Measurements from ENCODE around the gene ZNF606. TPM values are rescaled to one million over a fixed set of nuclear protein-coding genes. Genes with fewer than 3 reads are reported as not detected.

Gene ZNF606
- total RNA-seq, 1 donor from 2014 or later = 17.0 TPM

GRCh38 chr19:58000677-58001076, 1.9 kb downstream of the ZNF606 start:
- peaks cover 2% of the 10 kb centered on the region for H3K36me3 ChIP-seq (ENCODE audit: control insufficient read depth, insufficient read depth, low read length)

GRCh38 chr19:57992841-57993240, 9.8 kb downstream of the ZNF606 start:
- H3K36me3 ChIP-seq (ENCODE audit: control insufficient read depth, insufficient read depth, low read length) = peaks cover 5% of the 10 kb centered on the region
- no peak for TF ChIP-seq CTCF (IDR thresholded peaks at IDR 0.05; ENCODE audit: insufficient read depth, low read length, poor library complexity, severe bottlenecking)
- H3K4me3 ChIP-seq (ENCODE audit: low read depth, low read length) = no peak overlapping the region
- no peak for DNase-seq (ENCODE audit: low read depth)
- no peaks in the 10 kb centered on the region for H3K27me3 ChIP-seq (ENCODE audit: control insufficient read depth, insufficient read depth, low read length)

More at GRCh38 chr19:58000677-58001076, 1.9 kb downstream of the ZNF606 start:
- Histone ChIP-seq H3K4me3 (ENCODE audit: low read depth, low read length) (no peak overlapping the region), H3K27me3 (ENCODE audit: control insufficient read depth, insufficient read depth, low read length) (no peaks in the 10 kb centered on the region)
- TF ChIP-seq CTCF (IDR thresholded peaks at IDR 0.05; ENCODE audit: insufficient read depth, low read length, poor library complexity, severe bottlenecking) = no peak
- DNase-seq (ENCODE audit: low read depth) = no peak

- Histone ChIP-seq H3K36me3 (ENCODE audit: control insufficient read depth, insufficient read depth, low read length) (peaks cover 1% of the 10 kb centered on the region), H3K27me3 (ENCODE audit: control insufficient read depth, insufficient read depth, low read length) (no peaks in the 10 kb centered on the region), H3K4me3 (ENCODE audit: low read depth, low read length) (no peak overlapping the region)
- DNase-seq (ENCODE audit: low read depth) = no peak
- no peak for TF ChIP-seq CTCF (IDR thresholded peaks at IDR 0.05; ENCODE audit: insufficient read depth, low read length, poor library complexity, severe bottlenecking)
Measured at GRCh38 chr19:57978586-57979289, 23.9 kb downstream of the ZNF606 start.

- H3K36me3 ChIP-seq (ENCODE audit: control insufficient read depth, insufficient read depth, low read length) = peaks cover 1% of the 10 kb centered on the region
- TF ChIP-seq CTCF (IDR thresholded peaks at IDR 0.05; ENCODE audit: insufficient read depth, low read length, poor library complexity, severe bottlenecking) = no peak
- DNase-seq (ENCODE audit: low read depth) = no peak
- no peak within 1 kb of the TSS for H3K4me3 ChIP-seq (ENCODE audit: low read depth, low read length)
- no peaks in the 10 kb centered on the region for H3K27me3 ChIP-seq (ENCODE audit: control insufficient read depth, insufficient read depth, low read length)
Measured at GRCh38 chr19:57974434-57974833, 28.2 kb downstream of the ZNF606 start, which contains the start of gene C19orf18. TSS of gene C19orf18 (minus strand) at chr19:57974534. CDS start at chr19:57974432, 102 bp downstream.

GRCh38 chr19:57964761-57965160, 37.9 kb downstream of the ZNF606 start:
- no peak for TF ChIP-seq CTCF (IDR thresholded peaks at IDR 0.05; ENCODE audit: insufficient read depth, low read length, poor library complexity, severe bottlenecking)
- no peaks in the 10 kb centered on the region for H3K36me3 ChIP-seq (ENCODE audit: control insufficient read depth, insufficient read depth, low read length)
- no peaks in the 10 kb centered on the region for H3K27me3 ChIP-seq (ENCODE audit: control insufficient read depth, insufficient read depth, low read length)
- DNase-seq (ENCODE audit: low read depth) = no peak
- H3K4me3 ChIP-seq (ENCODE audit: low read depth, low read length) = no peak overlapping the region

- Histone ChIP-seq H3K4me3 (ENCODE audit: low read depth, low read length) (no peak overlapping the region), H3K27me3 (ENCODE audit: control insufficient read depth, insufficient read depth, low read length) (no peaks in the 10 kb centered on the region), H3K36me3 (ENCODE audit: control insufficient read depth, insufficient read depth, low read length) (no peaks in the 10 kb centered on the region)
- no peak for DNase-seq (ENCODE audit: low read depth)
- no peak for TF ChIP-seq CTCF (IDR thresholded peaks at IDR 0.05; ENCODE audit: insufficient read depth, low read length, poor library complexity, severe bottlenecking)
Measured at GRCh38 chr19:57961785-57962184, 40.8 kb downstream of the ZNF606 start.

Data from kidney epithelial cell (primary cell).